Dedifferentiated amniotic fluid mesenchymal stem cell (primary cell): ENCODE results near the gene OR10A4.
"Not testable (repeated sequence)": the region's sequence is repeated elsewhere in the genome, so short reads cannot be mapped to it uniquely, and the experiment has no call there.

Source experiments
- DNase-seq: peaks from one replicate; pipeline ENCODE4 v3.0.0-alpha.2; 2016; ENCODE audit errors: extremely low spot score

OR10A4 gene

GRCh38 chr11:6876325-6876724, at the start of gene OR10A4:
Gene OR10A4 (plus strand): TSS chr11:6876625. CDS start chr11:6876648, 23 bp downstream.
- DNase-seq, result no peak

GRCh38 chr11:6828103-6828502, 48.3 kb upstream of the OR10A4 start:
- no peak for DNase-seq

- DNase-seq, result no peak
Measured at GRCh38 chr11:6833356-6833755, 43.1 kb upstream of the OR10A4 start.

GRCh38 chr11:6834021-6834420, 42.4 kb upstream of the OR10A4 start:
- DNase-seq, result no peak

- no peak for DNase-seq
Measured at GRCh38 chr11:6841694-6842093, 34.7 kb upstream of the OR10A4 start.

GRCh38 chr11:6843670-6844069, 32.8 kb upstream of the OR10A4 start:
- DNase-seq, result no peak

- DNase-seq, result no peak
Measured at GRCh38 chr11:6844356-6844755, 32.1 kb upstream of the OR10A4 start.

GRCh38 chr11:6845383-6845782, 31.0 kb upstream of the OR10A4 start, which contains the start of gene OR10A5:
Gene OR10A5 (plus strand): TSS chr11:6845683. CDS start chr11:6845683, 0 bp downstream.
- no peak for DNase-seq

- DNase-seq, result no peak
Measured at GRCh38 chr11:6850526-6850925, 25.9 kb upstream of the OR10A4 start.

- DNase-seq, result not testable (repeated sequence)
Measured at GRCh38 chr11:6854801-6855200, 21.6 kb upstream of the OR10A4 start.

GRCh38 chr11:6855971-6856541, 20.4 kb upstream of the OR10A4 start:
- DNase-seq, result no peak

GRCh38 chr11:6856871-6857270, 19.6 kb upstream of the OR10A4 start:
- no peak for DNase-seq

GRCh38 chr11:6862961-6863360, 13.5 kb upstream of the OR10A4 start, which contains the start of gene OR10A2:
Gene OR10A2 (plus strand): TSS chr11:6863057. CDS start chr11:6869755, 6,698 bp downstream.
- no peak for DNase-seq

GRCh38 chr11:6864438-6864837, 12.0 kb upstream of the OR10A4 start:
- DNase-seq, result no peak

GRCh38 chr11:6871278-6871677, 5.1 kb upstream of the OR10A4 start:
- no peak for DNase-seq

GRCh38 chr11:6875761-6876160, 664 bp upstream of the OR10A4 start:
- no peak for DNase-seq

GRCh38 chr11:6876914-6877313, 489 bp downstream of the OR10A4 start:
- DNase-seq, result no peak

GRCh38 chr11:6882751-6883150, 6.3 kb downstream of the OR10A4 start:
- no peak for DNase-seq

- not testable (repeated sequence) for DNase-seq
Measured at GRCh38 chr11:6887711-6888110, 11.3 kb downstream of the OR10A4 start.

- DNase-seq, result no peak
Measured at GRCh38 chr11:6888830-6889229, 12.4 kb downstream of the OR10A4 start.

- DNase-seq, result no peak
Measured at GRCh38 chr11:6889835-6890234, 13.4 kb downstream of the OR10A4 start.

- no peak for DNase-seq
Measured at GRCh38 chr11:6892400-6892799, 16.0 kb downstream of the OR10A4 start, which contains the start of gene OR2D2. Gene OR2D2 (minus strand): TSS chr11:6892500. CDS start chr11:6892500, 0 bp downstream.

GRCh38 chr11:6894097-6894496, 17.7 kb downstream of the OR10A4 start:
- DNase-seq, result no peak

- no peak for DNase-seq
Measured at GRCh38 chr11:6895010-6895409, 18.6 kb downstream of the OR10A4 start.
